Fibroblast of lung (primary cell): ENCODE data around the gene MYO18B. TPM values are rescaled to one million over a fixed set of nuclear protein-coding genes. Genes with fewer than 3 reads are reported as not detected.

Experiments used
- DNase-seq, 2 donors: peaks; one replicate each; pipeline versions ENCODE4 v3.0.0 to v3.0.0-alpha.2; 2010; ENCODE audit warnings: low read depth in 2 of 2
- H2AFZ ChIP-seq: 2 replicates; pipeline ENCODE4 v1.5.1; 2012; ENCODE audit warnings: low read length, control low read depth, inconsistent platforms
- H3K27ac ChIP-seq: 2 replicates; pipeline ENCODE4 v1.5.1; 2011; ENCODE audit warnings: low read length, control low read depth; ENCODE audit not compliant: insufficient read depth
- H3K27me3 ChIP-seq: 2 replicates; pipeline ENCODE4 v1.5.1; 2011; ENCODE audit warnings: mild to moderate bottlenecking, low read length; ENCODE audit not compliant: control insufficient read depth, insufficient read depth
- H3K36me3 ChIP-seq: 2 replicates; pipeline ENCODE4 v1.5.1; 2011; ENCODE audit warnings: low read length; ENCODE audit not compliant: control insufficient read depth, insufficient read depth
- H3K4me1 ChIP-seq: 2 replicates; pipeline ENCODE4 v1.5.1; 2011; ENCODE audit warnings: low read length; ENCODE audit not compliant: control insufficient read depth, insufficient read depth; ENCODE audit errors: extremely low read depth
- H3K4me2 ChIP-seq: 2 replicates; pipeline ENCODE4 v1.5.1; 2011; ENCODE audit warnings: low read length, control low read depth; ENCODE audit not compliant: insufficient read depth; ENCODE audit errors: extremely low read depth
- H3K4me3 ChIP-seq, 4 experiments: fragments of 200-600 bp in 1 of 4; sonication (generic) in 1 of 4; replicated peaks in 1 of 4; 2 replicates each; pipeline ENCODE4 v1.5.1; 2011 to 2016; ENCODE audit warnings: low read length in 4 of 4, low read depth in 3 of 4, mild to moderate bottlenecking in 3 of 4, control low read depth in 2 of 4, inconsistent platforms in 1 of 4, mixed read lengths in 1 of 4; ENCODE audit not compliant: insufficient read depth in 1 of 4; ENCODE audit errors: control extremely low read depth in 1 of 4
- H3K79me2 ChIP-seq: 2 replicates; pipeline ENCODE4 v1.5.1; 2012; ENCODE audit warnings: mild to moderate bottlenecking, low read length, inconsistent platforms; ENCODE audit not compliant: control insufficient read depth, insufficient read depth
- H3K9ac ChIP-seq: 2 replicates; pipeline ENCODE4 v1.5.1; 2011; ENCODE audit warnings: mild to moderate bottlenecking, low read length, control low read depth; ENCODE audit not compliant: insufficient read depth
- H3K9me3 ChIP-seq: 2 replicates; pipeline ENCODE4 v1.5.1; 2012; ENCODE audit warnings: low read depth, low read length; ENCODE audit not compliant: control insufficient read depth, insufficient read depth
- H4K20me1 ChIP-seq: 2 replicates; pipeline ENCODE4 v1.5.1; 2011; ENCODE audit warnings: low read length; ENCODE audit not compliant: control insufficient read depth, insufficient read depth; ENCODE audit errors: extremely low read depth
- EZH2 ChIP-seq: IDR thresholded peaks from 2 replicates; pipeline ENCODE4 v1.5.1; 2012; ENCODE audit warnings: low read length, control low read depth, mild to moderate bottlenecking; ENCODE audit errors: missing control alignments
- polyA plus RNA-seq, 2 donors: library from polyadenylated mRNA; depleted of rRNA in 1 of 2; stranded (reverse) in 1 of 2; unstranded in 1 of 2; fragments of >200 nt; gene quantifications; 2 replicates each; pipeline ENCODE4 v1.2.1, GENCODE V29; 2011 to 2012; ENCODE audit warnings: missing spikeins in 1 of 2
- total RNA-seq: library from RNA; depleted of rRNA; stranded (reverse); fragments of >200 nt; gene quantifications from 2 replicates; pipeline ENCODE4 v1.2.1, GENCODE V29; 2014
- TF ChIP-seq, protein P1 (sequence below), 2 donors: IDR thresholded peaks in 1 of 2; conservative IDR thresholded peaks in 1 of 2; 1 replicate in 1 of 2; 2 replicates in 1 of 2; pipeline ENCODE4 v1.5.1; 2011 to 2012; ENCODE audit warnings: low read length in 2 of 2, control low read depth in 1 of 2, inconsistent platforms in 1 of 2, low read depth in 1 of 2, mild to moderate bottlenecking in 1 of 2

MYO18B gene
- total and polyA plus RNA-seq, 2 donors (not counting 1 experiment from before 2014, with no cell fraction given), result 0.17 TPM; not detected in 1

DNA sequence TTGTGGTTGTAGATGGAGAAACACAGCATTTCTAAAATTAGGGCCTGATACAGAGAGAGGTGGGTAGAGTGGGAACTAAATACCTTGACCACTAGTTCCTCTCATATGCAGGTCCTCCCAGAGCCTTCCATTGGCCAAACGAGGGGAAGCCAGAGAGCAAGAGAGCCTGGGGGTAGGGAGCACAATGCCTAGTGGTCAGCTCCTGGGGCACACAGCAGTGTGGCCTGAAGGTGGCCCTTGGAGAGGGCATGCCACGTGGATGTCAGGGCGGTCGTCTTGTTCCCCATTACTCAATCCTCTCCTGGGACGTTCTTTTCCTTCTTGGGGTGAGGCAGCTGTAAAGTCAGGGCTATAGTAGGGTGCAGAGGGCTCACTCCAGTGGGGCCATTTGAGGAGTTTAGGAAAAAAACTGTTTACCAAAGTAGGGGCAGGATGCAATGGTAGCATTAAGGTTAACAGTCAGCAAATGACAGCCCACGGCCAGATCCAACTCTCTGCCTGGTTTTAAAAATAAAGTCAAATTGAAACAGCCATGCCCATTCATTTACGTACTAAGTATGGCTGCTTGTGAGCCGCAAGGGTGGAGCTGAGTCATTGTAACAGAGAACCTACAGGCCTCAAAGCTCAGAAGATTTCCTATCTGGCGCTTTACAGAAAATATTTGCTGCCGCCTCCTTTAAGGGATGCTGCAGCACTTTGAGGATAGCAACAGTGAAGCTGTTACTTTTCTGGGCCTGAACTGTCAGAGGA is 7.6 kb downstream of the MYO18B start:
- H4K20me1 ChIP-seq, result no peaks in the 10 kb centered on the region
- peak in 1 of 2 donors; percentile 37 for DNase-seq
- H3K9me3 ChIP-seq, result no peaks in the 10 kb centered on the region
- no peak overlapping the region for H3K27ac ChIP-seq
- no peaks in the 10 kb centered on the region for H3K79me2 ChIP-seq
- no peaks in the 10 kb centered on the region for H3K36me3 ChIP-seq
- H2AFZ ChIP-seq, result no peak overlapping the region
- no peaks in the 10 kb centered on the region for H3K27me3 ChIP-seq
- TF ChIP-seq, protein P1, sequence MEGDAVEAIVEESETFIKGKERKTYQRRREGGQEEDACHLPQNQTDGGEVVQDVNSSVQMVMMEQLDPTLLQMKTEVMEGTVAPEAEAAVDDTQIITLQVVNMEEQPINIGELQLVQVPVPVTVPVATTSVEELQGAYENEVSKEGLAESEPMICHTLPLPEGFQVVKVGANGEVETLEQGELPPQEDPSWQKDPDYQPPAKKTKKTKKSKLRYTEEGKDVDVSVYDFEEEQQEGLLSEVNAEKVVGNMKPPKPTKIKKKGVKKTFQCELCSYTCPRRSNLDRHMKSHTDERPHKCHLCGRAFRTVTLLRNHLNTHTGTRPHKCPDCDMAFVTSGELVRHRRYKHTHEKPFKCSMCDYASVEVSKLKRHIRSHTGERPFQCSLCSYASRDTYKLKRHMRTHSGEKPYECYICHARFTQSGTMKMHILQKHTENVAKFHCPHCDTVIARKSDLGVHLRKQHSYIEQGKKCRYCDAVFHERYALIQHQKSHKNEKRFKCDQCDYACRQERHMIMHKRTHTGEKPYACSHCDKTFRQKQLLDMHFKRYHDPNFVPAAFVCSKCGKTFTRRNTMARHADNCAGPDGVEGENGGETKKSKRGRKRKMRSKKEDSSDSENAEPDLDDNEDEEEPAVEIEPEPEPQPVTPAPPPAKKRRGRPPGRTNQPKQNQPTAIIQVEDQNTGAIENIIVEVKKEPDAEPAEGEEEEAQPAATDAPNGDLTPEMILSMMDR (conservative IDR thresholded peaks at IDR 0.05 in 1 of 2, IDR thresholded peaks at IDR 0.05 in 1 of 2; ENCODE audit: low read depth in 1 of 2, low read length in 2 of 2), result no peak
- no peak for TF ChIP-seq EZH2
- no peak overlapping the region for H3K4me2 ChIP-seq
- H3K4me3 ChIP-seq, result no peak overlapping the region
- H3K9ac ChIP-seq, result no peak overlapping the region
- H3K4me1 ChIP-seq, result peaks cover 11% of the 10 kb centered on the region

DNA sequence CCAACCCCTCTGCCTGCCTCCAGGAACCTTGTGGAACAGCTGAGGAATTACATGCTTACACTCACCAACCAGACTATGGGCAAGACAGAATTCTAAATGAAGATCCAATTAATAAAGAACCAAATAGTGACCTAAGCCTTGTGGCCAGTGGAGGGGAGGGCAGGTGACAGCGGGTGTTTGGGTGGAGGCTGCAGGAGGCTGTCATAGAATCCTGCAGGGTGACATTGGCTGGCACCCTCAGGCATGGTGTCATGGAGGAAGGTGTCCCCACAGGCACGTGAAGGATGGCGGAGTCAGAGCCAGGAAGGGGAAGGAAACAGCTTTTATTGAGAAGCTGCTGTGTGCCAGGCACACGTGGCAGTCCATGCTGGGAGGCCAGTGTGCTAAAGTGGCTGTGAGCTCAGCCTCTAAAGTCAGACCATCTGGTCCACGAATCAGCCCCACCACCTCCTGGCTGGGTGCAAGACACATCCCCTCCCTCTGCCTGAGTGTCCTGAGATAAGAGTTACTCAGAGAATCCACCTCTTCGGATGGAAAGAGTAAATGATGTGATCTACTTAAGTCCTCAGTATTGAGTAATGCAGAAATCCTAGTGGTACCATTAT is 8.7 kb downstream of the MYO18B start:
- H3K9ac ChIP-seq, result no peak overlapping the region
- H3K79me2 ChIP-seq, result no peaks in the 10 kb centered on the region
- no peak overlapping the region for H2AFZ ChIP-seq
- H3K4me1 ChIP-seq, result peaks cover 12% of the 10 kb centered on the region
- no peaks in the 10 kb centered on the region for H3K9me3 ChIP-seq
- no peaks in the 10 kb centered on the region for H3K27me3 ChIP-seq
- no peak overlapping the region for H3K4me3 ChIP-seq
- H3K27ac ChIP-seq, result no peak overlapping the region
- H4K20me1 ChIP-seq, result no peaks in the 10 kb centered on the region
- DNase-seq, result peak in 1 of 2 donors; percentile 47
- no peak overlapping the region for H3K4me2 ChIP-seq
- TF ChIP-seq EZH2, result no peak
- TF ChIP-seq, protein P1 (conservative IDR thresholded peaks at IDR 0.05 in 1 of 2, IDR thresholded peaks at IDR 0.05 in 1 of 2; ENCODE audit: low read depth in 1 of 2, low read length in 2 of 2), result no peak
- no peaks in the 10 kb centered on the region for H3K36me3 ChIP-seq

DNA sequence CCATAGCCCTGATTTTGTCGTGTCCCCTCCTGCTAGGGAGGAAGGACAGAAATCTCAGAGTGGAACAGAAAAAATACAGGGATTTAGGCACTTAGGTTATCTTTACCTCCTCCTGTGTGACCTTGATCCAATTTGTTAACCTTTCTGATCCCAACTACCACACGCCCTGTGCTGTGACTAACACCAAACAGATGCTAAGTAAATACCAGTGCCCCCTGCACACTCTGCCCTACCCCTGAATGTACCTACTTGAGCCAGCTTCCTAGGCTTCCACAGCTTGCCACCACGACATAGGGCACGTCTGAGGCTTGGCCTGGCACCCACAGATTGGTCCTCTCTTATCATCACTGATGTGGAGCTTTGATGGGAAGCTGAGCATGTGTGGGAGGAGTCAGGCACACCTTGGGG is 9.2 kb downstream of the MYO18B start:
- H3K79me2 ChIP-seq, result no peaks in the 10 kb centered on the region

More for the DNA sequence above, 9.2 kb downstream of the MYO18B start:
- no peak for TF ChIP-seq EZH2
- TF ChIP-seq, protein P1 (conservative IDR thresholded peaks at IDR 0.05 in 1 of 2, IDR thresholded peaks at IDR 0.05 in 1 of 2; ENCODE audit: low read depth in 1 of 2, low read length in 2 of 2), result no peak
- H4K20me1 ChIP-seq, result no peaks in the 10 kb centered on the region
- no peaks in the 10 kb centered on the region for H3K9me3 ChIP-seq
- no peak for DNase-seq
- H3K36me3 ChIP-seq, result no peaks in the 10 kb centered on the region
- H3K9ac ChIP-seq, result no peak overlapping the region
- H3K4me1 ChIP-seq, result peaks cover 10% of the 10 kb centered on the region
- no peak overlapping the region for H3K4me2 ChIP-seq
- H3K27ac ChIP-seq, result no peak overlapping the region
- H3K27me3 ChIP-seq, result no peaks in the 10 kb centered on the region
- H3K4me3 ChIP-seq, result no peak overlapping the region
- no peak overlapping the region for H2AFZ ChIP-seq
